Neuron (in vitro differentiated cells): ENCODE results near the gene TCP1.
A peak's percentile ranks its signal among the peaks of the same experiment; 100 is the strongest.
"Not testable (repeated sequence)": the region's sequence is repeated elsewhere in the genome, so short reads cannot be mapped to it uniquely, and the experiment has no call there.

Experiments used
- H2AFZ ChIP-seq: one replicate; pipeline ENCODE4 v1.6.1; 2013; ENCODE audit warnings: low read depth, mild to moderate bottlenecking, inconsistent platforms, low read length, moderate library complexity
- H3K27me3 ChIP-seq: one replicate; pipeline ENCODE4 v1.6.1; 2013; ENCODE audit warnings: low read length; ENCODE audit not compliant: insufficient read depth
- H3K36me3 ChIP-seq: one replicate; pipeline ENCODE4 v1.6.1; 2013; ENCODE audit warnings: low read length; ENCODE audit not compliant: insufficient read depth
- H3K4me1 ChIP-seq: one replicate; pipeline ENCODE4 v1.6.1; 2013; ENCODE audit warnings: low read length; ENCODE audit not compliant: insufficient read depth
- H3K4me3 ChIP-seq: 2 replicates; pipeline ENCODE4 v1.5.1; 2013; ENCODE audit warnings: mild to moderate bottlenecking, low read length, moderate library complexity
- H3K9me3 ChIP-seq: one replicate; pipeline ENCODE4 v1.6.1; 2013; ENCODE audit warnings: low read length

The TCP1 gene

GRCh38 chr6:159807150-159807858, 17.9 kb upstream of the TCP1 start:
- Histone ChIP-seq H3K36me3 (no peaks in the 10 kb centered on the region), H2AFZ (no peak overlapping the region), H3K4me1 (peaks cover 8% of the 10 kb centered on the region), H3K27me3 (no peaks in the 10 kb centered on the region), H3K4me3 (no peak overlapping the region), H3K9me3 (no peaks in the 10 kb centered on the region)

DNA sequence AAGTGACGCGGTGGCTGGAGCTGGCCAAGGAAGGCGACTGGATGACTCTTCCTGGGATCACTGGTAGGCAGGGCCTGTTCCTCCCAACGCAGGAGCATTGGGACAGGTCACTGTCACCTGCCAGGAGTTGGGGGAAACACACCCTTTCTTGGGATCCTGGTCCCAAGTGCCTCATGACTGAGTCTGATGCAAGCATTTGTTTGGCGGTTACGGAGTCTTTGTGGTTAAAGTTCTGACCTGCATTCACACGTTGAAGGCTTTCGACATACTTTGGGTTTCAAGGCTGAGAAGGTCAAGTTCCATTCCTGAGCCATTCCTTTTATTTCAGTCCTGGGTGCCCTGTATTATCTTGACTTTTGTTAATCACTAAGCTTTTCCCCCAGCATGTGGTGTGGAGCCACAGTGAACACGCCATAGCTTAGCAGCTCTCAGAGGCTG, 16.6 kb upstream of the TCP1 start:
- Histone ChIP-seq H3K36me3 (no peaks in the 10 kb centered on the region), H2AFZ (no peak overlapping the region), H3K27me3 (no peaks in the 10 kb centered on the region), H3K9me3 (no peaks in the 10 kb centered on the region), H3K4me1 (peaks cover 8% of the 10 kb centered on the region), H3K4me3 (no peak overlapping the region)

- H2AFZ ChIP-seq: no peak overlapping the region
- H3K36me3 ChIP-seq: no peaks in the 10 kb centered on the region
- no peak overlapping the region for H3K4me3 ChIP-seq
- no peaks in the 10 kb centered on the region for H3K9me3 ChIP-seq
- peaks cover 3% of the 10 kb centered on the region for H3K4me1 ChIP-seq
- H3K27me3 ChIP-seq: no peaks in the 10 kb centered on the region
These were observed 16.1 kb upstream of the TCP1 start for GRCh38 chr6:159805440-159806020.

DNA sequence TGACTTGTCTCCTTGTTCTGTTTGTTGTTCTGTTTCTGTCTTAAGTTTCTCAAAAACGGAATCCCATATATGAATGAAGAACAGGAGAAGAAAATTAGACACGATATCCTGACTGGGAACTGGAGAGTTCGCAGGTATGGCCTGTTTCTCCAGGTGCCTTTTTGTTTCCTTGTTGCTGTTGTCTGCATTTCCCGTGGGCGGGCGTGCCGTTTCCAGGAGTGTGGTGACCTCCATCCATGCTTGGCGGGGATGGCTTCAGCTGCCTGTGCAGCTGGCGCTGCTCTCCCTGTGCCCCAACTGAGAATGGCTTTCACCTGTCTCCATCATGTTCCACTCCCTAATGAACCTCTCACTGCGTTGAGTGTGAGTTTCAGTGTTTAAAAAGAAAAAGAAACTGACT, 15.1 kb upstream of the TCP1 start:
- H3K4me1 ChIP-seq: no peaks in the 10 kb centered on the region
- no peaks in the 10 kb centered on the region for H3K27me3 ChIP-seq
- no peak overlapping the region for H2AFZ ChIP-seq
- H3K36me3 ChIP-seq: peaks cover 5% of the 10 kb centered on the region
- H3K9me3 ChIP-seq: no peaks in the 10 kb centered on the region
- no peak overlapping the region for H3K4me3 ChIP-seq

DNA sequence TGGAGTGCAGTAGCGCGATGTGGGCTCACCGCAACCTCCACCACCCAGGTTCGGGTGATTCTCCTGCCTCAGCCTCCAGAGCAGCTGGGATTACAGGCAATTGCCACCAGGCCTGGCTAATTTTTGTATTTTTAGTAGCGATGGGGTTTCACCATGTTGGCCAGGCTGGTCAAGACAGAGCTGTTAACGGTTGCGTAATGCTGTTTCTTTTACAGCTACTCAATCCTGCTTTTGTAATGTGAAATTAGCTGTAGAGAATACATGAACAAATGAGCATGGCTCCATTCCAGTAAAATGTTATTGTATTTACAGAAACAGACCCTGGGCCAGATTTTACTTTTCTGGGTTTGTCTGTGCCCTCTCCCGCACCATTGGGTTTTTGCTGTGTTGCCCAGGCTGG, 12.5 kb upstream of the TCP1 start:
- no peaks in the 10 kb centered on the region for H3K9me3 ChIP-seq
- no peaks in the 10 kb centered on the region for H3K4me1 ChIP-seq
- H3K27me3 ChIP-seq: no peaks in the 10 kb centered on the region
- H2AFZ ChIP-seq: no peak overlapping the region
- H3K36me3 ChIP-seq: peaks cover 26% of the 10 kb centered on the region
- H3K4me3 ChIP-seq: no peak overlapping the region

- no peak within 1 kb of the TSS for H2AFZ ChIP-seq
- peaks cover 37% of the 10 kb centered on the region for H3K36me3 ChIP-seq
- no peak within 1 kb of the TSS for H3K4me3 ChIP-seq
- no peaks in the 10 kb centered on the region for H3K9me3 ChIP-seq
- H3K27me3 ChIP-seq: no peaks in the 10 kb centered on the region
- H3K4me1 ChIP-seq: no peaks in the 10 kb centered on the region
These were observed 10.9 kb upstream of the TCP1 start, which contains the start of gene PNLDC1 for GRCh38 chr6:159800141-159800865. PNLDC1 (plus strand) TSS chr6:159800276; CDS start chr6:159800308, 32 bp downstream.

DNA sequence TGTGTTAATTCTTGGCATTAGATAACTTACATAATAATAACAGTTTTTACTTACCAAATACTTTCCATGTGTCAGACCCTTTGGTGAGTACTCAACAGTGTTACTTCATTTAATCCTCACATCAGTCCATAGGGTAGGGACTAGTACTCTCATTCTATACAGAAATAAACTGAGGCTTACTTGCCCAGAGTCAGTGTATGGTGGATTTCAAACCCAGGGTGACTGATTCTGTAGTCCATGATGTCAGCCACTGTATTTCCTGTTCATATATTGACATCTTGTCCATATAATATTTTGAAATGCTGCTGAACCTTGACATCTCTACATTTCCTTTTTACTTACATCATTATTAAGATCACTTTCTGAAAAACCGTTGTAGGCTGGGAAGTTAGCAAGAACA, 8.2 kb upstream of the TCP1 start:
- H2AFZ ChIP-seq: no peak overlapping the region
- peaks cover 53% of the 10 kb centered on the region for H3K36me3 ChIP-seq
- H3K9me3 ChIP-seq: no peaks in the 10 kb centered on the region
- H3K4me3 ChIP-seq: no peak overlapping the region
- H3K4me1 ChIP-seq: no peaks in the 10 kb centered on the region
- H3K27me3 ChIP-seq: no peaks in the 10 kb centered on the region

DNA sequence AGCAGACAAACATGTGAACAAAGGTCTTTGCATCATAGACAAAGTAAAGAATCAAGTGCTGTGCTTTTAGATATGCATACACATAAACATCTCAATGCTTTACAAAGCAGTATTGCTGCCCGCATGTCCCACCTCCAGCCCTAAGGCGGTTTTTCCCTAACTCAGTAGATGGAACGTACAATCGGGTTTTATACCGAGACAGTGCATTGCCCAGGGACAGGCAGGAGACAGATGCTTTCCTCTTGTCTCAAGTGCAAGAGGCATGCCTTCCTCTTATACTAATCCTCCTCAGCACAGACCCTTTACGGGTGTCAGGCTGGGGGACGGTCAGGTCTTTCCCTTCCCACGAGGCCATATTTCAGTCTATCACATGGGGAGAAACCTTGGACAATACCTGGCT, 5.6 kb upstream of the TCP1 start:
- peaks cover 61% of the 10 kb centered on the region for H3K36me3 ChIP-seq
- not testable (repeated sequence) for H3K9me3 ChIP-seq, H3K27me3 ChIP-seq, H2AFZ ChIP-seq, H3K4me3 ChIP-seq
- H3K4me1 ChIP-seq: peaks cover 18% of the 10 kb centered on the region

DNA sequence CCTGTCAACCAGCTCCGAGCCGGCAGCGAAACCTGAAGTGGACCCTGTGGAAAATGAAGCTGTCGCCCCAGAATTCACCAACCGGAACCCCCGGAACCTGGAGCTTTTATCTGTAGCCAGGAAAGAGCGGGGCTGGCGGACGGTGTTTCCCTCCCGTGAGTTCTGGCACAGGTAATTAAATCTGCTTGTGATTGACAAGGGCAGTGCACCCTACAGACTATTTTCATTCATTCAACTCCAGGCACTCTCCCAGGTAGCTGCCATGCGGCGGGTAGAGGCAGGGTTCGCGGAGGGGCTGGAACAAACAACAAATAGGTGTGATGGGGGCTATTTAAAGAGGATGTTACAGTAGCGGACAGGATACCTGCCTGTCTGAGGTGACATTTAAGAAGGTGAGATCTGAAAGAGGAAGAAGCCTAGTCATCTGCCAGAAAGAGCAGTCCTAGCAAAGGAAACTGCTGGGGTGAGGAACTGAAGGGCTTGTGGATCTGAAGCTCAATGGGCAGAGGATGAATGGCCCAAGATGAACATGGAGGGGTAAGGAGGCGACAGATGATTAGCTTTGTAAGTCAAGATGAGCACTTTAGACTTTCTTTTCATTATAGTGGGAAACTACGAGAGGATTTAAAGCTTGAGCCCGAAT, 1.7 kb upstream of the TCP1 start:
- Histone ChIP-seq H3K9me3 (no peaks in the 10 kb centered on the region), H3K27me3 (no peaks in the 10 kb centered on the region), H2AFZ (no peak overlapping the region), H3K36me3 (peaks cover 50% of the 10 kb centered on the region), H3K4me1 (peaks cover 29% of the 10 kb centered on the region), H3K4me3 (peak overlapping the region; percentile 66)

DNA sequence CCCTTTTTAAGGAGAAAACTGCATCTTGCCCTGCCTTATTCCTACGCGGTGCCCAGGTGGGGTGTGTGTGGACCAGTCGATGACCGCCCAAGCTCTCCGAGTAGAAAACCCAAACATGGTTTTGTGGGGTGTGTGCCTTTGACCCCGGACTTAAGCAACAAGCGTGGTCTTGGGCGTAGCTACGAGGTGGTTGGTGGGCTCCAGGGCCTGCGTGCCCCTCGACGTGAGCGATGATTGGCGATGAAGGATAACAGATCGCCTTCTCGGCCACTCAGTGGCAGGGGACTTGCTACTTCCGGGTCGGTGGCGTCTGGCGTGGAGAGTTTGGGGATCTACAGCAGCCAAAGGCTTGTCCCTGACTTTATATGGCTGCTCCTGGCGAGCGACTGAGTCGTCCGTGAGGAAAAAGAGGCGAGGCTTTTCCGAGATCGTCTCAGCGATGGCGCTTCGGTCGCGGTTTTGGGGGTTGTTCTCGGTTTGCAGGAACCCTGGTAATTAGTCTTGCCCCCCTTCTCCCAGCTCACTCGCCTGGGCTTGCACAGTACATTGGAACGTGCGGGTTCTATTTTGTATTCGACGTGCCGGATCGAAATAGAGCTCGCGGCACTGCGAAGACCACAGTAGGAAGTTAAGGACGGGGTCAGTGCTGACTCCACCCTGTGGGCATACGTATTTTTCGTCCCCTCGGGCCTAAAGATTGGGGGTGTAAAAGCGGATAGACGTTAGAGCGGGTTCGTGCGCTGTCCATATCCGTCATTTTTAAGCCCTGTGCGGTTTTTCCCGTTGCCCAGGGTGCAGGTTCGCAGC, 950 bp upstream of the TCP1 start, which contains the start of gene MRPL18:
TSS of gene MRPL18 (plus strand) at position 319 of the 807 bp plus-strand sequence. CDS start at position 440, 121 bp downstream.
- Histone ChIP-seq H3K36me3 (peaks cover 54% of the 10 kb centered on the region), H3K27me3 (no peaks in the 10 kb centered on the region), H3K4me3 (peak within 1 kb of the TSS; percentile 66), H3K4me1 (peaks cover 29% of the 10 kb centered on the region), H2AFZ (peak within 1 kb of the TSS; percentile 47), H3K9me3 (no peaks in the 10 kb centered on the region)

DNA sequence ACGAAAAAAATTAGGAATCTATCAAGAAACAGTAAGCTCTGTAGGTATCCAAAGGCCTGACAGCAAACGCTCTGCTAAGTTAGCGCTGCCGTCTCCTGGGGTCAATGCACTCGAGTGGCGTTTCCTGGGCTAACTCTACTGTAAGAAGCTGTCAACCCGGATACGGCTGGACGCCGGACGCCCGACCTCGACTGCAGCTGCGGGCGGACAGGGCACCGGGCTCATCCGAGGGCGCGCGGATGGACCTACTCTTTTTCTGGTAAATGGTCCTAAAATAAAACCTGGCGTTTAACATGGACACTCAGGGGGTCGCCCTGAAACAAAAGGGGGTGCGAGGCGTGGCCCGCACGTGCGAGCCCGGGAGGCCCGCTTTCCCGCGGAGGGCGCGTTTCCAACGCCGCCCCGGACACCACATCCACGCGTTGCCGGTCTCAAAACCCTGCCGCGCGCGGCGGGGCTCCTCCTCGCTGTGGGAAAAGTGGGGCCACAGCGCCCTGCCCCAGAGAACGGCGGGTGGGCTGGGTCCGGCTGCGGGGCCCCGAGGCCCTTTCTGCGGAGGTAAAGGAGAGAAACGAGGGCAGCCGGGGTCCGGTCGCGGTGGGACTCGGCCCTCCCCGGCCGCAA, 537 bp downstream of the TCP1 start:
- H3K36me3 ChIP-seq: peaks cover 60% of the 10 kb centered on the region
- no peaks in the 10 kb centered on the region for H3K9me3 ChIP-seq
- peaks cover 29% of the 10 kb centered on the region for H3K4me1 ChIP-seq
- H3K4me3 ChIP-seq: peak overlapping the region; percentile 66
- H2AFZ ChIP-seq: peak overlapping the region; percentile 39
- no peaks in the 10 kb centered on the region for H3K27me3 ChIP-seq

GRCh38 chr6:159788276-159788675, 1.1 kb downstream of the TCP1 start:
- Histone ChIP-seq H3K4me1 (peaks cover 32% of the 10 kb centered on the region), H3K27me3 (no peaks in the 10 kb centered on the region), H2AFZ (no peak overlapping the region), H3K36me3 (peaks cover 64% of the 10 kb centered on the region), H3K4me3 (peak overlapping the region; percentile 66), H3K9me3 (no peaks in the 10 kb centered on the region)
